ENCODE results near the gene NYNRIN. TPM values are rescaled to one million over a fixed set of nuclear protein-coding genes. Genes with fewer than 3 reads are reported as not detected.

The NYNRIN gene
- total and polyA plus RNA-seq, 2 experiments from 2014 or later = 3.1 to 20.0 TPM

- ATAC-seq = no peak; the same call in 2 of the 3 replicates
- Mint-ChIP-seq H3K27ac (no peak overlapping the region), H3K4me1 (peaks cover 38% of the 10 kb centered on the region), H3K9me3 (no peaks in the 10 kb centered on the region), H3K4me3 (no peak overlapping the region), H3K27me3 (ENCODE audit: insufficient read depth, low read depth, poor library complexity) (peaks cover 6% of the 10 kb centered on the region), H3K36me3 (ENCODE audit: low read depth) (no peaks in the 10 kb centered on the region)
- H2AFZ ChIP-seq = no peak overlapping the region
- H3K27ac ChIP-seq (ENCODE audit: low read depth) = no peak overlapping the region
- no peaks in the 10 kb centered on the region for H3F3A ChIP-seq (replicated peaks; ENCODE audit: low read depth)
- H3K4me1 ChIP-seq (ENCODE audit: insufficient read depth) = peaks cover 4% of the 10 kb centered on the region; the same call in 1 of the 2 replicates
- DNase-seq (ENCODE audit: low spot score) = no peak
- no peaks in the 10 kb centered on the region for H3K36me3 ChIP-seq (ENCODE audit: insufficient read depth)
- H3K27me3 ChIP-seq (ENCODE audit: insufficient read depth) = 0 out of 2 replicates have a peak, but pooled peaks cover 7% of the 10 kb centered on the region
- H3K4me2 ChIP-seq = no peak overlapping the region
- no peak overlapping the region for H3K4me3 ChIP-seq
- H4K20me1 ChIP-seq (replicated peaks; ENCODE audit: insufficient read depth) = no peaks in the 10 kb centered on the region
- no peaks in the 10 kb centered on the region for H3K79me2 ChIP-seq (replicated peaks; ENCODE audit: insufficient read depth)
- TF ChIP-seq EZH2 (IDR thresholded peaks at IDR 0.05; ENCODE audit: low read depth, unreplicated experiment) = no peak
- TF ChIP-seq ZNF114 (CRISPR knock-in tag; IDR thresholded peaks at IDR 0.05) = no peak
- TF ChIP-seq CREB1 (CRISPR knock-in tag; IDR thresholded peaks at IDR 0.05; ENCODE audit: low read depth) = no peak
- TF ChIP-seq, protein P1, sequence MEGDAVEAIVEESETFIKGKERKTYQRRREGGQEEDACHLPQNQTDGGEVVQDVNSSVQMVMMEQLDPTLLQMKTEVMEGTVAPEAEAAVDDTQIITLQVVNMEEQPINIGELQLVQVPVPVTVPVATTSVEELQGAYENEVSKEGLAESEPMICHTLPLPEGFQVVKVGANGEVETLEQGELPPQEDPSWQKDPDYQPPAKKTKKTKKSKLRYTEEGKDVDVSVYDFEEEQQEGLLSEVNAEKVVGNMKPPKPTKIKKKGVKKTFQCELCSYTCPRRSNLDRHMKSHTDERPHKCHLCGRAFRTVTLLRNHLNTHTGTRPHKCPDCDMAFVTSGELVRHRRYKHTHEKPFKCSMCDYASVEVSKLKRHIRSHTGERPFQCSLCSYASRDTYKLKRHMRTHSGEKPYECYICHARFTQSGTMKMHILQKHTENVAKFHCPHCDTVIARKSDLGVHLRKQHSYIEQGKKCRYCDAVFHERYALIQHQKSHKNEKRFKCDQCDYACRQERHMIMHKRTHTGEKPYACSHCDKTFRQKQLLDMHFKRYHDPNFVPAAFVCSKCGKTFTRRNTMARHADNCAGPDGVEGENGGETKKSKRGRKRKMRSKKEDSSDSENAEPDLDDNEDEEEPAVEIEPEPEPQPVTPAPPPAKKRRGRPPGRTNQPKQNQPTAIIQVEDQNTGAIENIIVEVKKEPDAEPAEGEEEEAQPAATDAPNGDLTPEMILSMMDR (conservative IDR thresholded peaks at IDR 0.05; ENCODE audit: low read depth in 2 of 2) = no peak
- no peak for TF ChIP-seq ZNF462 (CRISPR knock-in tag; IDR thresholded peaks at IDR 0.05)
- no peak for TF ChIP-seq NANOG (IDR thresholded peaks at IDR 0.05; ENCODE audit: borderline replicate concordance)
- no peak for TF ChIP-seq STAT1 (IDR thresholded peaks at IDR 0.05; ENCODE audit: unreplicated experiment)
- TF ChIP-seq REST (IDR thresholded peaks at IDR 0.05; ENCODE audit: unreplicated experiment) = no peak
- TF ChIP-seq ZNF331 (CRISPR knock-in tag; IDR thresholded peaks at IDR 0.05; ENCODE audit: low read depth) = no peak
- no peak for TF ChIP-seq JUNB (IDR thresholded peaks at IDR 0.05; ENCODE audit: unreplicated experiment)
- no peaks in the 10 kb centered on the region for H3K9me2 ChIP-seq (ENCODE audit: insufficient read depth)
Observed at GRCh38 chr14:24404814-24405213, 6.0 kb downstream of the NYNRIN start.

Data from GM23338 (cell line).